ENCODE data around the gene CCDC184.
"Not testable (repeated sequence)": the region's sequence is repeated elsewhere in the genome, so short reads cannot be mapped to it uniquely, and the experiment has no call there.

The CCDC184 gene

DNA sequence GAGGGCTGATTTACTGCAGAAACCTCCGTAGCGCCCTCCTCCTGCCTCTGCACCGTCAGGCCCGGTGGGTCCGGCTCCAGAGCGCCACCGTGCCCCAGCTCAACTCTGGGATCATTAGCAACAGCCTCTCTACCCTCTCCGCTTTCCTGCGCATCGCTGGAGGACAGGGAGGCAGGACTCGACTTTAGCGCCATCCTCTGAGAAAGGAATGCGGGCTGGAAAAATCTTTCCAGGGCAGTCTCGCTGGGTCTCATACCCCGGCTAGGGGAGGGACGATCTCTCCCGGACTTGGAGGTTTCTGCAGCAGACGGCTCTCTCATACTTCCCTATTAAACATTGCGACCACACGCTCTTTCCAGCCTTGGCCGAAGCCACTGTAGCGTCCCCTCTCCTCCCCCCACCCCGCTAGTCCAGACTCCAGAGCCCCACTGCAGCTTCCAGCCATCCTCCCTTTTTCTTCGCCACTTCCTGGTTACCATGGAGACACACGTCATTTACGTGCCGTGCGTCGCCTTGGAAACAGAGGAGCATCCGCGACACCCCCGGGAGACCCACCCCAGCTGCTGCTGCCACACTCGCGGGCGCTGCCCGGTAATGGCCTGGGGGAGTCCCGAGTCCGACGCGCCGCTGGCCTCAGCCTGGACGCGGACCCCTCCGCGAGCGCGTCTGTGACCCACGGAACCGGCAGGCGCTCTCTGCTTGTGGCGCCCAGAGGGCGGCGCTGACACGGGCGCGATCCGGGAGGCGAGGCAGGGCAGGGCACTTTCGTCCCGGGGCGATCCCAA is at the start of gene CCDC184:
CCDC184 (plus strand) TSS at position 554 of the 785 bp plus-strand sequence. CDS start 479 bp downstream, outside the sequence.
- DNase-seq = peak; percentile 67

- no peak for DNase-seq
Observed at GRCh38 chr12:48135027-48135426, 48.4 kb upstream of the CCDC184 start.

GRCh38 chr12:48142818-48143674 is 40.4 kb upstream of the CCDC184 start:
- DNase-seq = no peak

GRCh38 chr12:48143898-48144297 is 39.5 kb upstream of the CCDC184 start:
- DNase-seq = no peak

DNA sequence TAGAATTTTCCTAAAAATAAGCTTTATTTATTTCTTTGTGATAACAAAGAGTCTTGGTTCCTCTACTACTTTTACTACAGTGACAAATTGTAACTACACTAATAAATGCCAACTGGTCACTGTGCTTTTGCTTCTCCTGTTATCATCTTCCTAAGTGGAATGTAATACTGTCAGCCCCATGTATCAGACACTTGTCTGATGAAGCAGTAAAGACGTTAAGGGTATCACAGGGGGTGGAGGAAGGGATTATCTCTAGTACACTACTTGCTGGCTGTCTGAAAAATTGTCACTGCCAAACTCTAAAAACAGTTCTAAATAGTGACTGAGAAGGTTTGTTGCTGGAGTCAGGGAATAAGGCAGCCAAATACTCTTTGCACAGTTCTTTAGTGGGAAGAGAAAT is 37.5 kb upstream of the CCDC184 start:
- no peak for DNase-seq

DNA sequence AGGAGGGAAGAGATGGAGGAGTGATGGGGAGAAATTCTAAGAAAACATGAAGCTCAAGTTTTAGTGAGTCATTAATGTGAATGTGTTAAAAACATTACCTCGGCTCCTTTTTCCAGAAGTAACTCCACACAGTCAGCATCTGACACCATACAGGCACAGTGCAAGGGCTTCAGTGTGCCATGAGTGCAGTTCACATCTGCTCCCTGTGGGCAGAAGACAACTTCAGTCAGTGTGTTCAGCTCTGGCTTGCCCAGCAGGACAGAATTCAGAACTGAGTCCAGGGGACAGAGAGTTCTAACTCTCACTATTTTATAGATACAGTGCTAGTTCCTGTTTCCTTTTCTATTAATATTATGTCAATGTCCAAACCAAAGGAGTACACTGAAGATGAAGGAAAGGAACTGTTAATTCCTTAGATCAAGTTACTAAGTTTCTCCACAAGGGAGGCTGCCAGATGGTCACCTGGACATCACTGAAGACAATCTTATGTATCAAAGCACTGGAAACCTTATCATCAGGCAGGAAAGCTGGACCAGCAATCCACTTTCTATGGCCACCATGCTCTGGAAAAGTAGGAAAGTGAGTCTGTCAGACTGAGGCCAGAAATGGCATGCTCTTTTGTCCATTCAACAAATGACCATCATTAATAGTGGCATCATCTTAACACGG is 32.2 kb upstream of the CCDC184 start:
- no peak for DNase-seq

- DNase-seq = not testable (repeated sequence)
Observed at GRCh38 chr12:48155786-48156185, 27.7 kb upstream of the CCDC184 start.

DNA sequence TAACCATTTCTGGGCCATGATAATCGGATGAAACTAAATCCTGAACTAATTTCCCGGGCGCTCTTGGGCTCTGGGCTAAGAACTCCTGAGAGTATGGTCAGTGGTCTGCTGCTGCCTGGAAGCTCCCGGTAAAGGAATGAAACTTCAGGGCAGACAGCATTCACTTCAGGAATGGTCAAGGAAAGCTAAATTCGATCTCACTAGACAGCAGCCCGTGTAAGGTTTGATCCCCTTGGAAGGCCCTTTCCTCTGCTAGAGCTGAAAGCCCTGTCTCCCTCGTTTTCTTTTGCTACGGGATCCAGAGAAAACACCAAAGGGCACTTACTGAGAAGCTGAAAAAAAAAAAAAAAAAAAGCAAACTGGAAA is 26.8 kb upstream of the CCDC184 start:
- no peak for DNase-seq

DNA sequence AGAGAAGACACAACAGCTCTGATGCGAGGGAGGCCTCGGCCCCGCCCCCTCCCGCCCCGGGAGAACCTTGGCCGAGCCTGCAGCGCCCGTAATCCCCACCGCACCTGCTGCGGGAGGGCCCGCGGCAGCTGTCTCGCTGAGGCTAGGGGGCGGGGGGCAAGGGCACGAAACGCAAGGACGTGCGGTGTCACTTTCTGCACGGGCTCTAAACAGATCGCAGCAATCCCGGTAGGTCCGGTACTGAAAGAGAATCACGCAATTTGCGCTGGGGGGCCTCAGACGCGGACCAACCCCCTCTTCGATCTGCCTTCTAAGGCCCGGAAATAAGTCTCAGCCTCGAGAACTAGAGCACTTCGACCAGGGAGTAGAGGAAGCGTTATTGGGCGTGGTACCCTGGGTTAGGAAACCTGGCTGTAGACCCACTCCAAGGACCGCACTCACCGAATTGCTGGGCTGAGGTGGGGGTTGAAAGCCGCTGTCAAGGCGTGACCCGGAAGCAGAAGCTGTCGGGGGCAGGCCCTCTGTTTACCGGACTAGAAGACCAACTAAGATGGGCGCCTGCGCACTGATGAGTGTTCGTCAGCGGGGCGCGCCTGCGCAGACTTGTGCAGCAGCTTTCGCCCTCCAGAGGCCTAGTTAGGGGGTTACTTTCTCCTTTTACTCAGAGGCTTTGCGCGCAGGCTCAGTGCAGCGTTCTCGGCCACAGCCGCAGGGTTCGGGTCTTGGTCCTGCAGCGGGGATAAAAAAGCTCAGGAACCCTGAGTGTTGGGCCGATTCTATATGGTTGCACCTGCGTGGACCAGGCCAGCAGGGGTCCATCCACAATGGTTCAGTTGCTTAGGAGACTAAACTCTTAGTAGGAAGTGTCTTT is 26.2 kb upstream of the CCDC184 start, which contains the start of gene ASB8:
ASB8 (minus strand) TSS at position 498 of the 871 bp plus-strand sequence. CDS start 4,019 bp downstream, outside the sequence.
- DNase-seq = peak; percentile 94

GRCh38 chr12:48157889-48158370 is 25.5 kb upstream of the CCDC184 start:
- no peak for DNase-seq

- no peak for DNase-seq
Observed at GRCh38 chr12:48160046-48160445, 23.4 kb upstream of the CCDC184 start.

DNA sequence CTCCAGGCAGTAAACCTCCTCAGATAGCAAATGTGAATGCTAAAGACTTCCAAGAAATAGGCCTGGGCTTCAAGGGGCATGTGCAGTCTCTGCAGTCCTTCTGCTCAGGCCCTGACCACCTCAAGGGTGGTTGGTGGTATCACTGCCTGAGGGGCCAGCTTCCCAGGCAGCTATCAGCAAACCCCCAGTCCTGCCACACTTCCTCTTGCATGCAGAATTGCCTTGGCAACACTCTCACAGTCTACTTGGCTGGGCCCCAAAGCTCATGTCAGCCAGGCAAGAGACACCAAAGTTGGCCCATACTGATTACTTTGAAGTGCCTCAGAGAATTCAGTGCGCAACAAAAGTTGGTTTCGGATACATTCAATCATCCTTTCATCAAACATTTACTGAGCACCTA is 22.6 kb upstream of the CCDC184 start:
- no peak for DNase-seq

DNA sequence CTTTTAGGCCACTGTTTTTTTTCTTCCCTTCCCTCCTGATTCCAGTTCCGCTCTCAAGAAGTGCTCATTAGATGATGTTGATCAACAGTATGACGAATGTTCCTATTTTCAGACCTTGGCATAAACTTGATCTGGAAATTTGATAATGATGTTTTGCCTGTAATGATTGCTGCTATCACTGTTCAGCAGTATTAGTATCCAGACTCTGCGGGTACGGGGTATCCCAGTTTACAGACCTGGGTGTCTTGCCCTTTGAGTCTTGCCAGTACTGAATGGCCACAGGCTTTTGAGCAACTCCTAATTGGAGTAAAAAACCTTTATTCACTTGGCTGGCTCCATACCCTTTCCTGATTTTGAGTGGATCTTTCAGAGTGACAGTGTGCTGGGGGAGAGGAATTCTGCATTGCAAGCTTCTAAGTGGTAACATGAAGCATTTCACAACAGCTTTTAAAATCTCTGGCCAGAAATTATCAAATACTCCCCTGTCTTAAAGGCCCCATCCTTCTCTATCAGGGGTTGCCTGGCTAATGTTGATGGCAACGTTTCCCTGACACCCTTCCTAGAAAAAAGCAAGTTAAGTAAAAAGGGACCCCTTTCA is 20.2 kb upstream of the CCDC184 start:
- DNase-seq = no peak

GRCh38 chr12:48164451-48164850 is 19.0 kb upstream of the CCDC184 start:
- DNase-seq = no peak

DNA sequence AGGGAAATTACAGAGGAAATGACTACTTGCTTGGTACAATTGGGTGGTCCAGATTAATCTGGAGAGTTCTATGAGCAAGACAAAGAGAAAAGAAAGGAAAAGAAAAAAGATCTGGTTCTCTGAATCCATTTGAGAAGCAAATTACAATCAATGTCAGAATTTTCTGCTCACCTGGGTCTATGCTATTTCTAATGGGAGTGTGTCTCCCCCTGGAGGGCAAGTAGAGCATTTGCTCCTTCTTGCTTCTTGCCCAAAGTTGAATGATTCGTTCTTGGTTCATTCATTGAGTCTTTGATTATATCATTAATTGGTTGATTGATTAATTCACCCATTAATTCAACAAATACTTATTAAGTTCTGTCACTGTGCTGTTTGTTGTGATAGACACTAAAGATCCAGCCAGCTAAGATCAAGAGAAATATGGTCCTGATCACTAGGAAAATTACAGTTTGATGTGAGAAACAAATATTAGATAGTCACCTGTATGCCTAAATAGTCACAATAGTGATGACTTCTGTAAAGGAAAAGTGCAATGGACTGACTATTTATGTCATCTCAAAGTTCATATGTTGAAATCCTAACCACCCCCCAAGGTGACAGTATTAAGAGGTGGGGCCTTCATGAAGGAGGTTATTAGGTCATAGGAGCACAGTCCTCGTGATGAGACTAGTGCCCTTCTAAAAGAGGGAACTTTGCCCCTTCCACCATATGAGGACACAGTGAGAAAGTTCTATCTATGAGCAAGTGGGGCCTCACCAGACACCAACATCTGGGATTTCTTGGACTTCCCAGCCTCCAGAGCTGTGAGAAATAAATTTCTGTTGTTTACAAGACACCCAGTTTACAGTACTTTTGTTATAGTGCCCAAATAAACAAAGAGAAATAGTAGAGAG is 18.1 kb upstream of the CCDC184 start:
- peak; percentile 19 for DNase-seq

DNA sequence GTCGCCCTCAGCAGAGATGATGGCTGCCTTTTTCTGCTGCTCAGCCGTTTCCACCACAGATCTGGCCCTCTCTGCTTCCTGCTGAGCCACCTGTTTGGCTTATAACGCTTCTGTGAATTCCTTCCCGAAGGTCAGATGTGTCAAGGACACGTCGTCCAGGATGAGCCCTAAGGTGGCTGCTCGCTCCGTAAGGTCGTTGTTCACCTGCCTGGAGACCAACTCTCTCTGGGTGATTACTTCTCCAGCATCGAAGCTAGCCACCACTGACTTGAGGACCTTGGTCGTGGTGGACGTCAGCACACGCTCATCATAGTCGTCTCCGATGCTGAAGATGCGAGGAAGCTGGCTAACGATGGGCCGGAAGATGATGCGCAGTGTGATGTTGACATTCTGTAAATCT is 14.4 kb upstream of the CCDC184 start:
- no peak for DNase-seq

- no peak for DNase-seq
Observed at GRCh38 chr12:48175613-48176416, 7.6 kb upstream of the CCDC184 start.

DNA sequence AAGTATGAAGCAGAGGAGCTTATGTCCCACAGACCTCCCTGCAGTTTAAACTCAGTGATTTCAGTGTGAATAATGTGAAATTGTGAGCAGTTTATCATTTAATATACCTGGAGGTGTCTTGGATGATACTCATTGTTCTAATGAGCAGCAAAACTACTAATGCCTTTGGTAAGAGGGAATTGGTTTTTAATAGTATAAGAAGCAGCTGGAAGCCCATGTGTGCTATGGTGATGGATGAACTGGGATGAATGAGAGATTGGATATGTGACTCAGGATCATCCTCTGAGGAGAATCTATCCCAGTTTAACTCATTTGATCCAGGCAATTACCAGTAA is 7.1 kb upstream of the CCDC184 start:
- no peak for DNase-seq

- DNase-seq = no peak
Observed at GRCh38 chr12:48177982-48178381, 5.5 kb upstream of the CCDC184 start.

GRCh38 chr12:48179466-48179865 is 4.0 kb upstream of the CCDC184 start:
- DNase-seq = no peak
